BLaER1 (cell line): ENCODE results near the gene DNALI1.

ENCODE experiments used
- H3K27ac ChIP-seq: shearing (Covaris generic); formaldehyde crosslinking; 2 replicates; pipeline ENCODE4 v1.8.1; 2022
- H3K27me3 ChIP-seq: shearing (Covaris generic); formaldehyde crosslinking; 2 replicates; pipeline ENCODE4 v1.8.1; 2022
- H3K36me3 ChIP-seq: shearing (Covaris generic); formaldehyde crosslinking; 2 replicates; pipeline ENCODE4 v1.8.1; 2022
- H3K4me1 ChIP-seq: shearing (Covaris generic); formaldehyde crosslinking; 2 replicates; pipeline ENCODE4 v1.8.1; 2022
- H3K4me2 ChIP-seq: shearing (Covaris generic); formaldehyde crosslinking; 2 replicates; pipeline ENCODE4 v1.8.1; 2022
- H3K4me3 ChIP-seq: shearing (Covaris generic); formaldehyde crosslinking; 2 replicates; pipeline ENCODE4 v1.8.1; 2022
- H3K9ac ChIP-seq: shearing (Covaris generic); formaldehyde crosslinking; 2 replicates; pipeline ENCODE4 v1.8.1; 2022
- H3K9me3 ChIP-seq: shearing (Covaris generic); formaldehyde crosslinking; 2 replicates; pipeline ENCODE4 v1.8.1; 2022
- H4K20me1 ChIP-seq: shearing (Covaris generic); formaldehyde crosslinking; 2 replicates; pipeline ENCODE4 v1.8.1; 2022
- Cebpa-rat ChIP-seq: shearing (Covaris generic); IDR thresholded peaks from 2 replicates; pipeline ENCODE4 v1.8.1; 2022

DNALI1 gene

GRCh38 chr1:37616330-37616729 is 59.6 kb downstream of the DNALI1 start:
- H3K27me3 ChIP-seq, result no peaks in the 10 kb centered on the region

More at GRCh38 chr1:37616330-37616729, 59.6 kb downstream of the DNALI1 start:
- Histone ChIP-seq H3K9ac (no peak overlapping the region), H4K20me1 (no peaks in the 10 kb centered on the region), H3K9me3 (no peaks in the 10 kb centered on the region), H3K36me3 (no peaks in the 10 kb centered on the region), H3K27ac (no peak overlapping the region), H3K4me1 (no peaks in the 10 kb centered on the region), H3K4me3 (no peak overlapping the region), H3K4me2 (no peak overlapping the region)
- no peak for TF ChIP-seq Cebpa-rat
